B cell (primary cell): Measurements from ENCODE around the gene DOC2B. TPM values are rescaled to one million over a fixed set of nuclear protein-coding genes. Genes with fewer than 3 reads are reported as not detected.

Experiments
- ATAC-seq: fragments of 200-7000 bp; cut with Tn5 transposase; one replicate; pipeline ENCODE4 v1.10.0; 2021; ENCODE audit warnings: low read depth, mild to moderate bottlenecking, moderate number of reproducible peaks, moderate library complexity
- CTCF ChIA-PET: fragments of 350-600 bp; sonication (Branson Sonifier 250); formaldehyde crosslinking; loops from one replicate; lab custom pipeline; 2021; ENCODE audit warnings: antibody characterized with exemption, inconsistent platforms; lab: Charles Lee
- POLR2A ChIA-PET: fragments of 350-600 bp; sonication (Branson Sonifier 250); formaldehyde crosslinking; loops from one replicate; lab custom pipeline; 2021; ENCODE audit warnings: antibody characterized with exemption; lab: Charles Lee
- DNase-seq: peaks from one replicate; pipeline ENCODE4 v3.0.0; 2013
- H2AFZ ChIP-seq: 2 replicates; pipeline ENCODE4 v1.6.1; 2012; ENCODE audit warnings: mild to moderate bottlenecking, low read depth, low read length; ENCODE audit not compliant: insufficient read depth, poor library complexity, severe bottlenecking
- H3K27ac ChIP-seq, 2 donors: 1 replicate in 1 of 2; 2 replicates in 1 of 2; pipeline ENCODE4 v1.5.1; 2012 to 2013; ENCODE audit warnings: low read length in 2 of 2, mild to moderate bottlenecking in 2 of 2, moderate library complexity in 1 of 2
- H3K27me3 ChIP-seq, 4 experiments: fragments of 200-600 bp in 1 of 4; sonication (generic) in 1 of 4; replicated peaks in 1 of 4; 1 replicate in 2 of 4; 2 replicates in 2 of 4; pipeline versions ENCODE4 v1.6.1 to v1.7.0; 2013 to 2016; ENCODE audit warnings: low read length in 3 of 4, mild to moderate bottlenecking in 2 of 4, mixed read lengths in 1 of 4, moderate library complexity in 1 of 4; ENCODE audit not compliant: insufficient read depth in 4 of 4, control insufficient read depth in 3 of 4; ENCODE audit errors: control extremely low read depth in 1 of 4
- H3K36me3 ChIP-seq, 2 experiments: replicated peaks in 1 of 2; 1 replicate in 1 of 2; 2 replicates in 1 of 2; pipeline versions ENCODE4 v1.6.1 to v1.7.1; 2013; ENCODE audit warnings: low read length in 1 of 2; ENCODE audit not compliant: insufficient read depth in 2 of 2, control insufficient read depth in 1 of 2; ENCODE audit errors: control extremely low read depth in 1 of 2, extremely low read depth in 1 of 2
- H3K4me1 ChIP-seq, 2 donors: fragments of 200-600 bp in 1 of 2; sonication (generic) in 1 of 2; 1 replicate in 1 of 2; 2 replicates in 1 of 2; pipeline versions ENCODE4 v1.5.1 to v1.6.1; 2013 to 2017; ENCODE audit warnings: low read length in 2 of 2; ENCODE audit not compliant: control insufficient read depth in 2 of 2, insufficient read depth in 2 of 2
- H3K4me2 ChIP-seq: replicated peaks from 2 replicates; pipeline ENCODE3; 2012; ENCODE audit warnings: mild to moderate bottlenecking, low read depth, low read length; ENCODE audit not compliant: poor library complexity, severe bottlenecking
- H3K4me3 ChIP-seq, 5 experiments: fragments of 200-600 bp in 1 of 5; sonication (generic) in 1 of 5; 1 replicate in 3 of 5; 2 replicates in 2 of 5; pipeline versions ENCODE4 v1.5.1 to v1.7.0; 2011 to 2016; ENCODE audit warnings: low read length in 4 of 5, mild to moderate bottlenecking in 4 of 5, low read depth in 2 of 5, control low read depth in 1 of 5, moderate library complexity in 1 of 5; ENCODE audit not compliant: insufficient read depth in 1 of 5; ENCODE audit errors: control extremely low read depth in 1 of 5, extremely low read depth in 1 of 5
- H3K79me2 ChIP-seq: fragments of 200-600 bp; sonication (generic); one replicate; pipeline ENCODE4 v1.6.0; 2016; ENCODE audit warnings: low read length; ENCODE audit not compliant: control insufficient read depth, insufficient read depth
- H3K9ac ChIP-seq: fragments of 200-600 bp; sonication (generic); 2 replicates; pipeline ENCODE4 v1.6.1; 2017; ENCODE audit warnings: mild to moderate bottlenecking, low read length, moderate library complexity
- H3K9me3 ChIP-seq, 3 donors: one replicate each; pipeline versions ENCODE4 v1.6.1 to v1.7.1; 2013; ENCODE audit warnings: low read length in 2 of 3; ENCODE audit not compliant: control insufficient read depth in 2 of 3, insufficient read depth in 1 of 3; ENCODE audit errors: control extremely low read depth in 1 of 3
- H4K20me1 ChIP-seq: 2 replicates; pipeline ENCODE4 v1.6.0; 2012; ENCODE audit warnings: mild to moderate bottlenecking, low read length; ENCODE audit not compliant: insufficient read depth, control insufficient read depth, poor library complexity, severe bottlenecking
- H3K27ac Mint-ChIP-seq: one replicate; pipeline ENCODE4 v1.8.0; 2021; ENCODE audit warnings: mixed read lengths
- H3K27me3 Mint-ChIP-seq: one replicate; pipeline ENCODE4 v1.8.0; 2021; ENCODE audit warnings: mixed read lengths
- H3K4me1 Mint-ChIP-seq: one replicate; pipeline ENCODE4 v1.8.0; 2021; ENCODE audit warnings: mixed read lengths
- H3K4me3 Mint-ChIP-seq: one replicate; pipeline ENCODE4 v1.8.0; 2021; ENCODE audit warnings: mixed read lengths
- H3K9me3 Mint-ChIP-seq: one replicate; pipeline ENCODE4 v1.8.0; 2022; ENCODE audit warnings: mixed read lengths; ENCODE audit not compliant: insufficient read depth
- CTCF ChIP-seq: fragments of 200-600 bp; IDR thresholded peaks from one replicate; pipeline ENCODE4 v1.8.0; 2022; ENCODE audit warnings: antibody characterized with exemption, mild to moderate bottlenecking
- EZH2 ChIP-seq: IDR thresholded peaks from 2 replicates; pipeline ENCODE4 v1.6.1; 2012; ENCODE audit warnings: borderline replicate concordance, low read depth, mild to moderate bottlenecking, moderate library complexity, low read length; ENCODE audit not compliant: insufficient read depth, poor library complexity, severe bottlenecking
- WGBS: methylation state at CpG from one replicate; pipeline ENCODE4 v1.1.5; 2013; ENCODE audit warnings: missing lambda C conversion rate; ENCODE audit not compliant: insufficient coverage; 5-methylcytosine and 5-hydroxymethylcytosine counted together
- intact Hi-C: fragments of 100-400 bp; cut with micrococcal nuclease; formaldehyde crosslinking; loops from one replicate; pipeline ENCODE4 v1.10.0; 2022
- polyA plus RNA-seq: library from polyadenylated mRNA; depleted of rRNA; stranded (reverse); fragments of >200 nt; gene quantifications from 2 replicates; pipeline ENCODE4 v1.2.3, GENCODE V29; 2012
- total RNA-seq, 2 donors: library from RNA; stranded (reverse); fragments of 120-200 nt in 1 of 2; gene quantifications; 1 replicate in 1 of 2; 2 replicates in 1 of 2; pipeline versions ENCODE4 v1.2.3 to v1.2.4, GENCODE V29; 2013 to 2022

DOC2B gene
- total and polyA plus RNA-seq, 2 donors (not counting 1 experiment from before 2014, with no cell fraction given), result not detected

DNA sequence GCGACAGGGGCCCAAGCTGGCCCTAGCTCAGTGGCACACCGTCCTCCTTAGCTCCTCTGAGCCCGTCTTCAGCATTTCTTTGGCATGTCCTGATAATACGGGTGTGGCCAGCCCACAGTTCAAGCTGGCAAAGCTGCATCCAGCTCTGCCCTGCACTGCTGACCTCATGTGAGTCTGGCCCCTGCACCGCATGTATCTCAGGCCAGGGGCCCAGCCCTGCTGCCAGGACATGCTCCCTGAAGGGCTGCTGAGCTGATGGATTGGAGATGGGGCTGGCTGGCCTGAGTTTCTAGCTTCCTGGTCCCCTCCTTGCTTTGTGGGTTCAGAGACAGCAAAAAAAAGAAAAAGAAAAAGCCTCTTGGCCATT, 2.4 kb downstream of the DOC2B start:
- intact Hi-C loops, result no loop called here
- ATAC-seq (no peak), DNase-seq (no peak)
- WGBS, result 90% methylated on average over 5 of the region's 5 CpGs
- peaks cover 37% of the 10 kb centered on the region for H3K27me3 Mint-ChIP-seq
- H2AFZ ChIP-seq, result no peak overlapping the region
- CTCF ChIA-PET, result no interaction called here
- no peaks in the 10 kb centered on the region for H3K36me3 ChIP-seq
- no peak for TF ChIP-seq CTCF
- no peak for TF ChIP-seq EZH2
- H3K27ac Mint-ChIP-seq, result no peak overlapping the region
- no peaks in the 10 kb centered on the region for H3K9me3 Mint-ChIP-seq
- no peaks in the 10 kb centered on the region for H3K9me3 ChIP-seq
- H3K4me1 ChIP-seq, result no peaks in the 10 kb centered on the region
- POLR2A ChIA-PET, result no interaction called here
- H3K27ac ChIP-seq, result no peak overlapping the region
- H3K4me3 ChIP-seq, result no peak overlapping the region
- H3K4me1 Mint-ChIP-seq, result peaks cover 5% of the 10 kb centered on the region
- H3K9ac ChIP-seq, result no peak overlapping the region
- no peak overlapping the region for H3K4me2 ChIP-seq
- H3K27me3 ChIP-seq, result peaks cover 0 to 39% (median 7%) of the 10 kb centered on the region in 4 experiments
- no peaks in the 10 kb centered on the region for H3K79me2 ChIP-seq
- H4K20me1 ChIP-seq, result no peaks in the 10 kb centered on the region
- H3K4me3 Mint-ChIP-seq, result no peak overlapping the region

DNA sequence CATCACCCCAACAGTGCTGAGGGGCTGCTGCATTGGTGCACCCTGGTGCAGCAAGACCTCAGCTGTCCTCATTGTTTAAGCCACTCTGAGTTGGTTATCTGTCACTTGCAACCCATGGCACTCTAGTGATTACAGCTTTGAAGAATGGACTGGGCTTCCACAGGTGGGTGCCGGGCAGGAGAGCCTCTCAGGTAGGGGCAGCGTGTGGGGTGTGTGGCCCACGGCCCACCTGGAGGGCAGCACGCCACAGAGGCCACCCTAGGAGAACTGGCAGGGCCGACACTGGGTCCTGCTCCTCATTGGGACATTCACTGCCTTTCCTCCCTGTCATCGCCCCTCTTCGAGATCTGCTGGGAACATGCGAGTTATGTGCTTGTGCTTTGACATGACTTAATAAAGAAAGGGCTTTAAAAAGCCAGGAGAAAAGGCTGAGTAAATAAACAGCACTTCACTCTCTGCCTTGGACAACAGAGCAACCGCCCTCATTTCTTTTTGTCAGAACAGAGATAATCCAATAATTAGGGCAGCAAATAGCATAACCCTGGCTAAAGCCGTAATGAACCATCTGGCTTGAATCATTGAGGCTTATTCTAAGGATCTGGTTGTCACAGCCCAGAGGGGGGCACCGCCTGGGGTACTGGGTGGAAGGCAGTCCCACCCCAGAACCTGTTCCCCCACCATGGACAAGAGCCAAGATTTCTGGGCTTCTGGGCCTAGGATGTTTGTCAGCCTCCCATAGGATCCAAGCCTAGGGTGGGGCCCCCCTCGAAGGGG, 3.0 kb downstream of the DOC2B start:
- Mint-ChIP-seq H3K4me3 (no peak overlapping the region), H3K27me3 (peaks cover 32% of the 10 kb centered on the region), H3K27ac (no peak overlapping the region), H3K4me1 (peaks cover 5% of the 10 kb centered on the region), H3K9me3 (no peaks in the 10 kb centered on the region)
- Histone ChIP-seq H3K36me3 (no peaks in the 10 kb centered on the region), H2AFZ (no peak overlapping the region), H3K9ac (no peak overlapping the region), H3K79me2 (no peaks in the 10 kb centered on the region), H3K9me3 (no peaks in the 10 kb centered on the region), H3K27me3 (peaks cover 0 to 37% (median 7%) of the 10 kb centered on the region in 4 experiments), H3K4me1 (no peaks in the 10 kb centered on the region), H4K20me1 (no peaks in the 10 kb centered on the region), H3K4me2 (no peak overlapping the region), H3K4me3 (no peak overlapping the region), H3K27ac (no peak overlapping the region)
- intact Hi-C loops, result no loop called here
- WGBS, result 88% methylated on average over 7 of the region's 12 CpGs
- CTCF ChIA-PET, result no interaction called here
- DNase-seq (no peak), ATAC-seq (no peak)
- no peak for TF ChIP-seq CTCF
- TF ChIP-seq EZH2, result no peak
- POLR2A ChIA-PET, result no interaction called here
